Panc1 (cell line): ENCODE results near the gene LLGL2. TPM values are rescaled to one million over a fixed set of nuclear protein-coding genes. Genes with fewer than 3 reads are reported as not detected.

Experiments used
- ATAC-seq: fragments of 200-7000 bp; cut with Tn5 transposase; 2 replicates; pipeline ENCODE4 v1.9.1; 2020; ENCODE audit warnings: mild to moderate bottlenecking, moderate library complexity
- BruUV-seq: library from RNA; stranded (reverse); fragments of 400-500 nt; replicated peaks from 2 replicates; lab custom pipeline; 2021; lab: Mats Ljungman, UMichigan
- CTCF ChIA-PET: fragments of 300-600 bp; sonication (Branson Sonifier 250); formaldehyde crosslinking; loops from one replicate; lab custom pipeline; 2022; ENCODE audit warnings: antibody characterized with exemption; lab: Charles Lee
- POLR2A ChIA-PET: fragments of 300-600 bp; sonication (Branson Sonifier 250); formaldehyde crosslinking; loops from one replicate; lab custom pipeline; 2022; ENCODE audit warnings: antibody characterized with exemption; lab: Charles Lee
- DNase-seq: peaks from one replicate; pipeline ENCODE4 v3.0.0-alpha.2; 2010; ENCODE audit warnings: low read depth, low spot score
- H3K27ac ChIP-seq: 2 replicates; pipeline ENCODE4 v1.5.1; 2011; ENCODE audit warnings: mild to moderate bottlenecking, low read length, inconsistent platforms
- H3K27me3 ChIP-seq: fragments of 200-500 bp; sonication (Bioruptor generic); 2 replicates; pipeline ENCODE4 v1.6.0; 2014; ENCODE audit warnings: low read length, inconsistent platforms; ENCODE audit not compliant: control insufficient read depth, insufficient read depth
- H3K36me3 ChIP-seq: fragments of 200-500 bp; sonication (Bioruptor generic); 2 replicates; pipeline ENCODE4 v1.5.1; 2014; ENCODE audit warnings: inconsistent platforms, mild to moderate bottlenecking, low read length, moderate library complexity; ENCODE audit not compliant: control insufficient read depth, insufficient read depth
- H3K4me1 ChIP-seq: 2 replicates; pipeline ENCODE4 v1.5.1; 2011; ENCODE audit warnings: inconsistent platforms, mild to moderate bottlenecking, low read length, moderate library complexity; ENCODE audit not compliant: control insufficient read depth, insufficient read depth
- H3K4me3 ChIP-seq, 2 experiments: 2 replicates each; pipeline ENCODE4 v1.5.1; 2011 to 2012; ENCODE audit warnings: low read depth in 2 of 2, low read length in 2 of 2, mild to moderate bottlenecking in 2 of 2, inconsistent platforms in 1 of 2, moderate library complexity in 1 of 2
- H3K9me3 ChIP-seq: fragments of 200-500 bp; sonication (Bioruptor generic); 2 replicates; pipeline ENCODE4 v1.5.1; 2014; ENCODE audit warnings: low read depth, mild to moderate bottlenecking, inconsistent platforms, low read length, moderate library complexity; ENCODE audit not compliant: control insufficient read depth, insufficient read depth
- CTCF ChIP-seq: fragments of 450-650 bp; IDR thresholded peaks from 2 replicates; pipeline ENCODE4 v1.5.1; 2017; ENCODE audit warnings: mild to moderate bottlenecking
- POLR2AphosphoS5 ChIP-seq: IDR thresholded peaks from 2 replicates; pipeline ENCODE4 v1.6.1; 2012; ENCODE audit warnings: mild to moderate bottlenecking, low read depth, low read length, moderate library complexity
- REST ChIP-seq, 2 experiments: IDR thresholded peaks; 2 replicates each; pipeline ENCODE4 v1.6.1; 2011 to 2012; ENCODE audit warnings: low read depth in 2 of 2, control low read depth in 1 of 2, low read length in 1 of 2, mild to moderate bottlenecking in 1 of 2, moderate library complexity in 1 of 2; ENCODE audit not compliant: insufficient read depth in 1 of 2
- SIN3A ChIP-seq: IDR thresholded peaks from 2 replicates; pipeline ENCODE4 v1.6.1; 2012; ENCODE audit warnings: low read depth, mild to moderate bottlenecking, low read length, moderate library complexity, borderline replicate concordance; ENCODE audit not compliant: insufficient read depth
- TCF7L2 ChIP-seq: IDR thresholded peaks from 2 replicates; pipeline ENCODE4 v1.6.1; 2011; ENCODE audit warnings: mild to moderate bottlenecking, low read depth, low read length, inconsistent platforms
- in situ Hi-C: cut with HindIII; loops from 2 replicates; pipeline ENCODE4 v1.10.0; 2016; ENCODE audit warnings: low sequenced_read_pairs, low pct_unique_long_range_greater_than_20kb
- intact Hi-C: fragments of 100-400 bp; cut with micrococcal nuclease; formaldehyde crosslinking; loops from one replicate; pipeline ENCODE4 v1.10.0; 2022; ENCODE audit not compliant: unreplicated experiment
- total RNA-seq: library from RNA; stranded (reverse); gene quantifications from one replicate; pipeline ENCODE4 v1.2.1, GENCODE V29; 2021; ENCODE audit not compliant: unreplicated experiment

LLGL2 gene
- total RNA-seq, 1 experiment from 2014 or later, result 201 TPM

- in situ Hi-C loops (no loop called here), intact Hi-C loops (no loop called here)
- ChIA-PET CTCF (interaction anchor here (0.6 kb wide), 1 partner anchor 15 kb away, joined by 3 read pairs; no protein-coding TSS in a partner anchor), POLR2A (interaction anchor here (0.7 kb wide), 1 partner anchor 32 kb away, joined by 9 read pairs; no protein-coding TSS in a partner anchor)
- no peak for TF ChIP-seq REST (IDR thresholded peaks at IDR 0.05; ENCODE audit: insufficient read depth in 1 of 2, low read depth in 2 of 2, low read length in 1 of 2)
- no peak for TF ChIP-seq CTCF
- no peak for TF ChIP-seq TCF7L2
- no peak for TF ChIP-seq POLR2AphosphoS5
- no peak for TF ChIP-seq SIN3A
- Histone ChIP-seq H3K27ac (no peak overlapping the region), H3K27me3 (no peaks in the 10 kb centered on the region), H3K4me3 (peak overlapping the region in 1 of 2 experiments; percentile 72; a peak in 3 of 4 replicates), H3K4me1 (peaks cover 50% of the 10 kb centered on the region), H3K36me3 (peaks cover 12% of the 10 kb centered on the region; the same call in 1 of the 2 replicates), H3K9me3 (no peaks in the 10 kb centered on the region)
- TSS peak; percentile 54 for BruUV-seq
- DNase-seq, result no peak
- no peak for ATAC-seq
These were observed 12.4 kb upstream of the LLGL2 start for GRCh38 chr17:75512926-75513640.

- POLR2A ChIA-PET, result interaction anchor here (0.7 kb wide), 1 partner anchor 32 kb away, joined by 9 read pairs; no protein-coding TSS in a partner anchor
- Histone ChIP-seq H3K27ac (no peak overlapping the region), H3K4me3 (peak overlapping the region; percentile 72 to 82)
These were observed 11.9 kb upstream of the LLGL2 start for GRCh38 chr17:75513641-75514000.

More at GRCh38 chr17:75513641-75514000, 11.9 kb upstream of the LLGL2 start:
- Histone ChIP-seq H3K36me3 (peaks cover 12% of the 10 kb centered on the region; the same call in 1 of the 2 replicates), H3K9me3 (no peaks in the 10 kb centered on the region), H3K27me3 (no peaks in the 10 kb centered on the region), H3K4me1 (peaks cover 48% of the 10 kb centered on the region)
- DNase-seq (no peak), ATAC-seq (no peak)
- intact Hi-C loops, result no loop called here
- no TSS peak for BruUV-seq
- in situ Hi-C loops, result no loop called here
- CTCF ChIA-PET, result no interaction called here
- TF ChIP-seq SIN3A, result no peak
- TF ChIP-seq TCF7L2, result no peak
- TF ChIP-seq POLR2AphosphoS5, result no peak
